Stomach (tissue), 9 donors: ENCODE results near the gene SNX18. TPM values are rescaled to one million over a fixed set of nuclear protein-coding genes. Genes with fewer than 3 reads are reported as not detected.

Source experiments
- DNase-seq, 2 donors: peaks; one replicate each; pipeline versions ENCODE4 v3.0.0 to v3.0.0-alpha.2; 2013 to 2019
- H3K27ac ChIP-seq, 5 donors: fragments of 200-600 bp in 4 of 5; sonication (generic) in 4 of 5; one replicate each; pipeline ENCODE4 v1.5.1; 2013 to 2019; ENCODE audit warnings: mild to moderate bottlenecking in 1 of 5, moderate library complexity in 1 of 5
- H3K27me3 ChIP-seq, 3 donors: fragments of 200-600 bp; sonication (generic); one replicate each; pipeline ENCODE4 v1.5.1; 2017 to 2019; ENCODE audit warnings: mixed run types in 1 of 3
- H3K36me3 ChIP-seq, 4 donors: fragments of 200-600 bp; sonication (generic); 1 replicate in 3 of 4; 2 replicates in 1 of 4; pipeline ENCODE4 v1.5.1; 2016 to 2019
- H3K4me1 ChIP-seq, 4 donors: fragments of 200-600 bp; sonication (generic); one replicate each; pipeline ENCODE4 v1.5.1; 2016 to 2019
- H3K4me3 ChIP-seq, 4 donors: fragments of 200-600 bp; sonication (generic) in 3 of 4; one replicate each; pipeline ENCODE4 v1.5.1; 2016 to 2019; ENCODE audit warnings: mild to moderate bottlenecking in 1 of 4
- H3K9me3 ChIP-seq, 4 donors: fragments of 200-600 bp; sonication (generic); one replicate each; pipeline ENCODE4 v1.5.1; 2016 to 2019
- CTCF ChIP-seq, 7 experiments: fragments of 450-650 bp in 4 of 7; fragments of 200-600 bp in 3 of 7; sonication (generic) in 3 of 7; IDR thresholded peaks; one replicate each; pipeline ENCODE4 v1.5.1; 2016 to 2019; ENCODE audit warnings: antibody characterized with exemption in 7 of 7, control low read depth in 2 of 7, mild to moderate bottlenecking in 1 of 7
- EP300 ChIP-seq: sonication (generic); formaldehyde crosslinking; IDR thresholded peaks from one replicate; pipeline ENCODE4 v1.6.1; 2017; ENCODE audit warnings: antibody characterized with exemption
- POLR2A ChIP-seq, 4 donors: fragments of 450-650 bp; IDR thresholded peaks; one replicate each; pipeline ENCODE4 v1.6.1; 2016; ENCODE audit warnings: antibody characterized with exemption in 4 of 4, control low read depth in 2 of 4, mild to moderate bottlenecking in 1 of 4, moderate library complexity in 1 of 4
- POLR2AphosphoS5 ChIP-seq, 3 donors: sonication (generic); formaldehyde crosslinking; IDR thresholded peaks; one replicate each; pipeline ENCODE4 v1.6.1; 2016; ENCODE audit warnings: antibody characterized with exemption in 3 of 3
- WGBS, 5 donors: extraction: QIAGEN DNeasy Blood & Tissue Kit in 3 of 5; methylation state at CpG; one replicate each; pipeline versions ENCODE4 v1.1.5 to v1.1.7; 2013 to 2018; 5-methylcytosine and 5-hydroxymethylcytosine counted together
- intact Hi-C: fragments of 100-400 bp; cut with DNase I; formaldehyde crosslinking; loops from one replicate; pipeline ENCODE4 v1.15.1; 2023; ENCODE audit warnings: low total_unique reads
- polyA plus RNA-seq, 3 donors: library from polyadenylated mRNA; stranded (reverse); fragments of 200-250 nt; gene quantifications; one replicate each; pipeline ENCODE4 v1.2.3, GENCODE V29; 2013
- total RNA-seq, 5 donors: library from RNA; depleted of rRNA; stranded (reverse); fragments of >200 nt; gene quantifications; one replicate each; pipeline versions ENCODE4 v1.1.0 to v1.2.3, GENCODE V29; 2014 to 2016
- donor health status: healthy with polysubstance abuse.
- donor health status: Bipolar disorder and iron deficiency.
- donor health status: healthy.

SNX18 gene
- total and polyA plus RNA-seq, 8 donors = 4.4 to 77.9 (median 31.6) TPM

- peak overlapping the region in 4 of 5 donors; percentile 95 to 98 (median 96) for H3K27ac ChIP-seq
- H3K4me1 ChIP-seq = peaks cover 59 to 87% (median 74%) of the 10 kb centered on the region in 4 donors
- TF ChIP-seq EP300 = no peak
- TF ChIP-seq CTCF (IDR thresholded peaks at IDR 0.05) = no peak
- TF ChIP-seq POLR2AphosphoS5 (IDR thresholded peaks at IDR 0.05) = no peak
- no peak for TF ChIP-seq POLR2A (IDR thresholded peaks at IDR 0.05)
Measured at GRCh38 chr5:54521856-54522479, 4.4 kb downstream of the SNX18 start.

GRCh38 chr5:54523534-54523933 lies 6.0 kb downstream of the SNX18 start:
- Histone ChIP-seq H3K36me3 (peaks cover 0 to 5% (median 0%) of the 10 kb centered on the region in 4 donors), H3K9me3 (no peaks in the 10 kb centered on the region), H3K4me3 (peak overlapping the region in 2 of 4 donors; percentile 14 to 96), H3K27ac (peak overlapping the region; percentile 46 to 80 (median 69)), H3K4me1 (peaks cover 74 to 100% (median 83%) of the 10 kb centered on the region in 4 donors), H3K27me3 (no peaks in the 10 kb centered on the region)
- TF ChIP-seq POLR2AphosphoS5 (IDR thresholded peaks at IDR 0.05) = no peak
- no peak for TF ChIP-seq POLR2A (IDR thresholded peaks at IDR 0.05)
- no peak for TF ChIP-seq CTCF (IDR thresholded peaks at IDR 0.05)
- no peak for TF ChIP-seq EP300
- WGBS, 5 donors = 47 to 57% (median 49%) methylated on average over 3 of the region's 3 CpGs
- DNase-seq = no peak
- intact Hi-C loops = no loop called here

More at GRCh38 chr5:54521856-54522479, 4.4 kb downstream of the SNX18 start:
- Histone ChIP-seq H3K4me3 (peak overlapping the region; percentile 85 to 100 (median 98)), H3K36me3 (peaks cover 0 to 5% (median 0%) of the 10 kb centered on the region in 4 donors), H3K9me3 (no peaks in the 10 kb centered on the region), H3K27me3 (no peaks in the 10 kb centered on the region)
- 75 to 87% (median 80%) methylated on average over 5 of the region's 5 CpGs for WGBS, 5 donors
- intact Hi-C loops = no loop called here
- DNase-seq = no peak

- intact Hi-C loops = no loop called here
Measured at GRCh38 chr5:54524082-54524481, 6.5 kb downstream of the SNX18 start.

GRCh38 chr5:54524704-54525103 lies 7.1 kb downstream of the SNX18 start:
- intact Hi-C loops = no loop called here
- 22 to 40% (median 31%) methylated on average over 8 of the region's 8 CpGs for WGBS, 5 donors
- peak overlapping the region in 2 of 4 donors; percentile 14 to 96 for H3K4me3 ChIP-seq
- H3K36me3 ChIP-seq = no peaks in the 10 kb centered on the region
- H3K4me1 ChIP-seq = peaks cover 68 to 100% (median 88%) of the 10 kb centered on the region in 4 donors
- no peaks in the 10 kb centered on the region for H3K9me3 ChIP-seq
- TF ChIP-seq EP300 (no peak), POLR2A (IDR thresholded peaks at IDR 0.05) (no peak), CTCF (IDR thresholded peaks at IDR 0.05) (no peak), POLR2AphosphoS5 (IDR thresholded peaks at IDR 0.05) (no peak)
- peak in 1 of 2 donors; percentile 50 for DNase-seq
- H3K27ac ChIP-seq = peak overlapping the region; percentile 52 to 83 (median 76)
- no peaks in the 10 kb centered on the region for H3K27me3 ChIP-seq

More at GRCh38 chr5:54524082-54524481, 6.5 kb downstream of the SNX18 start:
- H3K27ac ChIP-seq = peak overlapping the region; percentile 52 to 80 (median 69)
- DNase-seq = no peak
- H3K4me3 ChIP-seq = peak overlapping the region in 2 of 4 donors; percentile 14 to 96
- H3K27me3 ChIP-seq = no peaks in the 10 kb centered on the region
- H3K9me3 ChIP-seq = no peaks in the 10 kb centered on the region
- WGBS, 5 donors = 53 to 70% (median 61%) methylated on average over 8 of the region's 8 CpGs
- TF ChIP-seq POLR2A (IDR thresholded peaks at IDR 0.05) = no peak
- no peak for TF ChIP-seq CTCF (IDR thresholded peaks at IDR 0.05)
- no peak for TF ChIP-seq EP300
- TF ChIP-seq POLR2AphosphoS5 (IDR thresholded peaks at IDR 0.05) = no peak
- H3K4me1 ChIP-seq = peaks cover 73 to 100% (median 85%) of the 10 kb centered on the region in 4 donors
- H3K36me3 ChIP-seq = peaks cover 0 to 3% (median 0%) of the 10 kb centered on the region in 4 donors
